WTC11 (cell line): ENCODE results near the gene EIF4G3.

Source experiments
- CTCF ChIP-seq: fragments of 200-600 bp; IDR thresholded peaks from 2 replicates; pipeline ENCODE4 v1.8.0; 2022; ENCODE audit warnings: antibody characterized with exemption
- FOXP1 ChIP-seq: sonication (generic); formaldehyde crosslinking; IDR thresholded peaks from 2 replicates; pipeline ENCODE4 v1.8.0; 2022; ENCODE audit warnings: missing genetic modification reagents, mild to moderate bottlenecking, moderate library complexity, borderline replicate concordance
- NFATC4 ChIP-seq: fragments of 250-450 bp; sonication (Bioruptor Pico); IDR thresholded peaks from 2 replicates; pipeline ENCODE4 v1.9.0; 2021; ENCODE audit warnings: mild to moderate bottlenecking
- NFE2L1 ChIP-seq: sonication (generic); formaldehyde crosslinking; IDR thresholded peaks from 2 replicates; pipeline ENCODE4 v1.8.1; 2023; ENCODE audit warnings: missing genetic modification reagents
- PRDM15 ChIP-seq: sonication (generic); formaldehyde crosslinking; IDR thresholded peaks from 2 replicates; pipeline ENCODE4 v1.8.0; 2022; ENCODE audit warnings: missing genetic modification reagents
- SMAD3 ChIP-seq: sonication (generic); formaldehyde crosslinking; IDR thresholded peaks from 2 replicates; pipeline ENCODE4 v1.8.0; 2022; ENCODE audit warnings: missing genetic modification reagents, mild to moderate bottlenecking, borderline replicate concordance
- TEAD4 ChIP-seq: sonication (generic); formaldehyde crosslinking; IDR thresholded peaks from 2 replicates; pipeline ENCODE4 v1.8.0; 2022; ENCODE audit warnings: mild to moderate bottlenecking, missing genetic modification reagents
- ZNF121 ChIP-seq: sonication (generic); formaldehyde crosslinking; IDR thresholded peaks from 2 replicates; pipeline ENCODE4 v1.8.0; 2023; ENCODE audit warnings: missing genetic modification reagents
- ZNF232 ChIP-seq: sonication (generic); formaldehyde crosslinking; IDR thresholded peaks from 2 replicates; pipeline ENCODE4 v1.8.0; 2022; ENCODE audit warnings: mild to moderate bottlenecking, missing genetic modification reagents
- ZNF263 ChIP-seq: sonication (generic); formaldehyde crosslinking; IDR thresholded peaks from 2 replicates; pipeline ENCODE4 v1.8.1; 2022; ENCODE audit warnings: low read depth, mild to moderate bottlenecking, moderate library complexity, missing genetic modification reagents
- TF ChIP-seq, protein P1 (sequence below): sonication (generic); formaldehyde crosslinking; IDR thresholded peaks from 2 replicates; pipeline ENCODE4 v1.8.1; 2022; ENCODE audit warnings: mild to moderate bottlenecking, missing genetic modification reagents, moderate library complexity, borderline replicate concordance
- TF ChIP-seq, protein P2 (sequence below): sonication (generic); formaldehyde crosslinking; IDR thresholded peaks from 2 replicates; pipeline ENCODE4 v1.8.1; 2022; ENCODE audit warnings: low read depth, mild to moderate bottlenecking, moderate library complexity, missing genetic modification reagents, borderline replicate concordance
- TF ChIP-seq, protein P3 (sequence below): sonication (generic); formaldehyde crosslinking; IDR thresholded peaks from 2 replicates; pipeline ENCODE4 v1.8.1; 2023; ENCODE audit warnings: mild to moderate bottlenecking, missing genetic modification reagents, moderate library complexity
- TF ChIP-seq, protein P4 (sequence below): sonication (generic); formaldehyde crosslinking; IDR thresholded peaks from 2 replicates; pipeline ENCODE4 v1.8.1; 2023; ENCODE audit warnings: mild to moderate bottlenecking, missing genetic modification reagents

DNA sequence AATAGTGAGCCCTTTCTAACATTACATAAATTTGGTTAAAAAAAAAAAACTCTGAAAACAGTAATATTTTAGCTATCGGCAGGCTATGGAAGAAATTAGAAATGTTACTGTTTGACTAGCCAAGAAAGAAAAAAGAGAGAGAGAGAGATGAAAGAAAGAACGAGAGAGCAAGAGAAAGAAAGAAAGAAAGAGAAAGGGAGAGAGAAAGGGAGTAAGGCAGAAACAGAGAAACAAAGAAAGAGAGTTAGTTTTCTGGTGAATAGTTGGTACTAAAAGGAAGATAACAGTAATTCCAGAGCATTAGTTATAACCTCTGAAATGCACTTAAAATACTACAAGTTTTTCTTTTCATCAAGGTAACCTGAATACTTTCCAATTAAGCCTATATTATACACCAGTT, 229.3 kb downstream of the EIF4G3 start:
- no peak for TF ChIP-seq TEAD4
- TF ChIP-seq CTCF, result no peak
- TF ChIP-seq FOXP1 (CRISPR knock-in tag), result no peak
- TF ChIP-seq SMAD3 (CRISPR knock-in tag), result no peak
- TF ChIP-seq, protein P1, sequence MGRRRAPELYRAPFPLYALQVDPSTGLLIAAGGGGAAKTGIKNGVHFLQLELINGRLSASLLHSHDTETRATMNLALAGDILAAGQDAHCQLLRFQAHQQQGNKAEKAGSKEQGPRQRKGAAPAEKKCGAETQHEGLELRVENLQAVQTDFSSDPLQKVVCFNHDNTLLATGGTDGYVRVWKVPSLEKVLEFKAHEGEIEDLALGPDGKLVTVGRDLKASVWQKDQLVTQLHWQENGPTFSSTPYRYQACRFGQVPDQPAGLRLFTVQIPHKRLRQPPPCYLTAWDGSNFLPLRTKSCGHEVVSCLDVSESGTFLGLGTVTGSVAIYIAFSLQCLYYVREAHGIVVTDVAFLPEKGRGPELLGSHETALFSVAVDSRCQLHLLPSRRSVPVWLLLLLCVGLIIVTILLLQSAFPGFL, result no peak
- TF ChIP-seq, protein P2, sequence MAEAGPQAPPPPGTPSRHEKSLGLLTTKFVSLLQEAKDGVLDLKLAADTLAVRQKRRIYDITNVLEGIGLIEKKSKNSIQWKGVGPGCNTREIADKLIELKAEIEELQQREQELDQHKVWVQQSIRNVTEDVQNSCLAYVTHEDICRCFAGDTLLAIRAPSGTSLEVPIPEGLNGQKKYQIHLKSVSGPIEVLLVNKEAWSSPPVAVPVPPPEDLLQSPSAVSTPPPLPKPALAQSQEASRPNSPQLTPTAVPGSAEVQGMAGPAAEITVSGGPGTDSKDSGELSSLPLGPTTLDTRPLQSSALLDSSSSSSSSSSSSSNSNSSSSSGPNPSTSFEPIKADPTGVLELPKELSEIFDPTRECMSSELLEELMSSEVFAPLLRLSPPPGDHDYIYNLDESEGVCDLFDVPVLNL (CRISPR knock-in tag), result no peak
- TF ChIP-seq, protein P3, sequence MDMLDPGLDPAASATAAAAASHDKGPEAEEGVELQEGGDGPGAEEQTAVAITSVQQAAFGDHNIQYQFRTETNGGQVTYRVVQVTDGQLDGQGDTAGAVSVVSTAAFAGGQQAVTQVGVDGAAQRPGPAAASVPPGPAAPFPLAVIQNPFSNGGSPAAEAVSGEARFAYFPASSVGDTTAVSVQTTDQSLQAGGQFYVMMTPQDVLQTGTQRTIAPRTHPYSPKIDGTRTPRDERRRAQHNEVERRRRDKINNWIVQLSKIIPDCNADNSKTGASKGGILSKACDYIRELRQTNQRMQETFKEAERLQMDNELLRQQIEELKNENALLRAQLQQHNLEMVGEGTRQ (CRISPR knock-in tag), result no peak
- no peak for TF ChIP-seq PRDM15
- TF ChIP-seq, protein P4, sequence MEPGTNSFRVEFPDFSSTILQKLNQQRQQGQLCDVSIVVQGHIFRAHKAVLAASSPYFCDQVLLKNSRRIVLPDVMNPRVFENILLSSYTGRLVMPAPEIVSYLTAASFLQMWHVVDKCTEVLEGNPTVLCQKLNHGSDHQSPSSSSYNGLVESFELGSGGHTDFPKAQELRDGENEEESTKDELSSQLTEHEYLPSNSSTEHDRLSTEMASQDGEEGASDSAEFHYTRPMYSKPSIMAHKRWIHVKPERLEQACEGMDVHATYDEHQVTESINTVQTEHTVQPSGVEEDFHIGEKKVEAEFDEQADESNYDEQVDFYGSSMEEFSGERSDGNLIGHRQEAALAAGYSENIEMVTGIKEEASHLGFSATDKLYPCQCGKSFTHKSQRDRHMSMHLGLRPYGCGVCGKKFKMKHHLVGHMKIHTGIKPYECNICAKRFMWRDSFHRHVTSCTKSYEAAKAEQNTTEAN (CRISPR knock-in tag), result no peak
- TF ChIP-seq ZNF121 (CRISPR knock-in tag), result no peak
- TF ChIP-seq ZNF232, result no peak
- no peak for TF ChIP-seq NFE2L1 (CRISPR knock-in tag)
- TF ChIP-seq NFATC4 (CRISPR knock-in tag), result no peak
- no peak for TF ChIP-seq ZNF263
